Measurements from ENCODE around the gene OR10P1.
"Not testable (repeated sequence)": the region's sequence is repeated elsewhere in the genome, so short reads cannot be mapped to it uniquely, and the experiment has no call there.

Gene OR10P1

DNA sequence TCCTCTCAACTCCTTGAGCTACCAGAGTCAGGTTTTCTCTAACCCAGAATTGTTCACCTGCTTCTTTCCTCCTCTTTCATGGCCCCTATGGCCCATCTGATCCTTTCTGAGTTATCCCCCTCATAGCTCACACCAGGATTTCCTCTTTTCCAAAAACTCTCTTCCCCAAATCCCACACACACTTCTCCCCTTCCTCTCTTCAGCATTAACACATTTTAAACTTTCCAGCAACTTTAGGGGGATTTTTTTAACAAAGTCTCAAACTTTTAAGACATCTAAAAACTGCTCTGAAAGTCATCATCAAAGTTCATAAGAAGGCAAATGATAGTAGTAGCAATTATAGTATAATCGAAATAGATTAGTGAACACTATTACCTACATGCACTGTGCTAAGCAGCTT lies 7.9 kb downstream of the OR10P1 start:
- Histone ChIP-seq H3K4me1 (no peaks in the 10 kb centered on the region), H3K36me3 (no peaks in the 10 kb centered on the region), H3K27me3 (no peaks in the 10 kb centered on the region), H3K4me3 (ENCODE audit: low read depth, low read length) (no peak overlapping the region), H3K9me3 (no peaks in the 10 kb centered on the region)
- no peak for DNase-seq
- TF ChIP-seq, protein P1, sequence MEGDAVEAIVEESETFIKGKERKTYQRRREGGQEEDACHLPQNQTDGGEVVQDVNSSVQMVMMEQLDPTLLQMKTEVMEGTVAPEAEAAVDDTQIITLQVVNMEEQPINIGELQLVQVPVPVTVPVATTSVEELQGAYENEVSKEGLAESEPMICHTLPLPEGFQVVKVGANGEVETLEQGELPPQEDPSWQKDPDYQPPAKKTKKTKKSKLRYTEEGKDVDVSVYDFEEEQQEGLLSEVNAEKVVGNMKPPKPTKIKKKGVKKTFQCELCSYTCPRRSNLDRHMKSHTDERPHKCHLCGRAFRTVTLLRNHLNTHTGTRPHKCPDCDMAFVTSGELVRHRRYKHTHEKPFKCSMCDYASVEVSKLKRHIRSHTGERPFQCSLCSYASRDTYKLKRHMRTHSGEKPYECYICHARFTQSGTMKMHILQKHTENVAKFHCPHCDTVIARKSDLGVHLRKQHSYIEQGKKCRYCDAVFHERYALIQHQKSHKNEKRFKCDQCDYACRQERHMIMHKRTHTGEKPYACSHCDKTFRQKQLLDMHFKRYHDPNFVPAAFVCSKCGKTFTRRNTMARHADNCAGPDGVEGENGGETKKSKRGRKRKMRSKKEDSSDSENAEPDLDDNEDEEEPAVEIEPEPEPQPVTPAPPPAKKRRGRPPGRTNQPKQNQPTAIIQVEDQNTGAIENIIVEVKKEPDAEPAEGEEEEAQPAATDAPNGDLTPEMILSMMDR (IDR thresholded peaks at IDR 0.05; ENCODE audit: low read depth, low read length), result no peak

- Histone ChIP-seq H3K36me3 (no peaks in the 10 kb centered on the region), H3K27me3 (no peaks in the 10 kb centered on the region), H3K9me3 (no peaks in the 10 kb centered on the region), H3K4me3 (ENCODE audit: low read depth, low read length) (no peak overlapping the region), H3K4me1 (no peaks in the 10 kb centered on the region)
- no peak for DNase-seq
- TF ChIP-seq, protein P1 (IDR thresholded peaks at IDR 0.05; ENCODE audit: low read depth, low read length), result no peak
Measured at GRCh38 chr12:55647027-55647426, 10.3 kb downstream of the OR10P1 start.

GRCh38 chr12:55650620-55651298 lies 14.1 kb downstream of the OR10P1 start:
- H3K9me3 ChIP-seq, result not testable (repeated sequence)

DNA sequence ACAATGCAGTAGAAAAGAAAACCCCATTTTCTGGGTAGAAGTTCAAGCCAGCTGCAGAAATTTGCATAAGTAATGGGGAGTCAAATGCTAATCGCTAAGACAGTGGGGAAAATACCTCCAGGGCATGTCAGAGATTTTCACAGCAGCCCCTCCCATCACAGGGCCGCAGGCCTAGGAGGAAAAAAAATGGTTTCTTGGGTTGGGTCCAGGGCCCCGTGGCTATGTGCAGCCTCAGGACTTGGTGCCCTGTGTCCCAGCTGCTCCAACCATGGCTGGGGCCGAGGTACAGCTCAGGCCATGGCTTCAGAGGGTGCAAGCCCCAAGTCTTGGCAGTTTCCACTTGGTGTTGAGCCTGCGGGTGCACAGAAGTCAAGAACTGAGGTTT lies 14.6 kb downstream of the OR10P1 start:
- DNase-seq, result no peak

More at GRCh38 chr12:55650620-55651298, 14.1 kb downstream of the OR10P1 start:
- not testable (repeated sequence) for H3K4me1 ChIP-seq; H3K36me3 ChIP-seq; DNase-seq; H3K27me3 ChIP-seq; H3K4me3 ChIP-seq (ENCODE audit: low read depth, low read length)

GRCh38 chr12:55652352-55652751 lies 15.7 kb downstream of the OR10P1 start:
- no peak for DNase-seq
- Histone ChIP-seq H3K9me3 (no peaks in the 10 kb centered on the region), H3K4me3 (ENCODE audit: low read depth, low read length) (no peak overlapping the region), H3K4me1 (no peaks in the 10 kb centered on the region), H3K36me3 (no peaks in the 10 kb centered on the region), H3K27me3 (peaks cover 14% of the 10 kb centered on the region)
- TF ChIP-seq, protein P1 (IDR thresholded peaks at IDR 0.05; ENCODE audit: low read depth, low read length), result no peak

More for the DNA sequence above, 14.6 kb downstream of the OR10P1 start:
- no peaks in the 10 kb centered on the region for H3K9me3 ChIP-seq
- H3K36me3 ChIP-seq, result no peaks in the 10 kb centered on the region
- H3K4me3 ChIP-seq (ENCODE audit: low read depth, low read length), result no peak overlapping the region
- H3K27me3 ChIP-seq, result peaks cover 6% of the 10 kb centered on the region; the same call in 1 of the 2 replicates
- TF ChIP-seq, protein P1 (IDR thresholded peaks at IDR 0.05; ENCODE audit: low read depth, low read length), result no peak
- no peaks in the 10 kb centered on the region for H3K4me1 ChIP-seq

DNA sequence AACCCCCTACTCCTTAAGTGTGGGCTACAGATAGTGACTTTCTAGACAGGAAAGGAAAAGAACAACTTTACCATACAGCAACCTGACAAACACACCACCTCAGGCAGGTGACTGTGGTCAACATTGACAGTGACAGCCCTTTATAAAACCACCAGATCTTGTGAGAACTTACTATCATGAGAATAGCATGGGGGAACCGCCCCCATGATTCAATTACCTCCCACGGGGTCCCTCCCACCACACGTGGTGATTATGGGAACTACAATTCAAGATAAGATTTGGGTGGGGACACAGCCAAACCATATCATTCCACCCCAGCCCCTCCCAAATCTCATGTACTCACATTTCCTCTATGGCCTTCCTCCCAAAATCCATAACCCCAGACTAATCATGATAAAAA lies 16.3 kb downstream of the OR10P1 start:
- TF ChIP-seq, protein P1 (IDR thresholded peaks at IDR 0.05; ENCODE audit: low read depth, low read length), result no peak
- Histone ChIP-seq H3K9me3 (no peaks in the 10 kb centered on the region), H3K4me1 (no peaks in the 10 kb centered on the region), H3K27me3 (peaks cover 18% of the 10 kb centered on the region), H3K4me3 (ENCODE audit: low read depth, low read length) (no peak overlapping the region), H3K36me3 (no peaks in the 10 kb centered on the region)
- no peak for DNase-seq
